Neural cell (in vitro differentiated cells): ENCODE results near the gene LRRC26. TPM values are rescaled to one million over a fixed set of nuclear protein-coding genes. Genes with fewer than 3 reads are reported as not detected.

Experiments
- H2AFZ ChIP-seq: fragments of 200-600, 300-800 bp; sonication (generic), shearing (Covaris generic); 2 replicates; pipeline ENCODE4 v1.6.0; 2014; ENCODE audit warnings: low read depth, mild to moderate bottlenecking, antibody characterized with exemption, low read length, moderate library complexity
- H3F3A ChIP-seq: fragments of 200-600 bp; shearing (Covaris generic); 2 replicates; pipeline ENCODE4 v1.6.1; 2016; ENCODE audit warnings: mild to moderate bottlenecking, moderate library complexity, mixed read lengths, antibody characterized with exemption, low read length; ENCODE audit not compliant: insufficient read depth, poor library complexity, severe bottlenecking
- H3K27ac ChIP-seq: fragments of 200-600, 300-800 bp; sonication (generic), shearing (Covaris generic); 2 replicates; pipeline ENCODE4 v1.5.1; 2014; ENCODE audit warnings: mild to moderate bottlenecking, low read length, moderate library complexity
- H3K27me3 ChIP-seq: fragments of 300-800, 200-600 bp; sonication (generic), shearing (Covaris generic); 2 replicates; pipeline ENCODE4 v1.6.0; 2014; ENCODE audit warnings: mild to moderate bottlenecking, low read depth, low read length, moderate library complexity; ENCODE audit not compliant: insufficient read depth
- H3K36me3 ChIP-seq: fragments of 300-800, 200-600 bp; sonication (generic), shearing (Covaris generic); 2 replicates; pipeline ENCODE4 v1.5.1; 2014; ENCODE audit warnings: mild to moderate bottlenecking, antibody characterized with exemption, low read length, moderate library complexity; ENCODE audit not compliant: insufficient read depth
- H3K4me2 ChIP-seq: fragments of 300-800, 200-600 bp; sonication (generic), shearing (Covaris generic); 2 replicates; pipeline ENCODE4 v1.6.0; 2014; ENCODE audit warnings: mild to moderate bottlenecking, low read length
- H3K4me3 ChIP-seq: fragments of 300-800, 200-600 bp; sonication (generic), shearing (Covaris generic); 2 replicates; pipeline ENCODE4 v1.5.1; 2014; ENCODE audit warnings: mild to moderate bottlenecking, low read length, moderate library complexity
- H3K79me2 ChIP-seq: fragments of 200-600 bp; shearing (Covaris generic); replicated peaks from 2 replicates; pipeline ENCODE4 v1.6.0; 2014; ENCODE audit warnings: mild to moderate bottlenecking, low read length, moderate library complexity; ENCODE audit not compliant: insufficient read depth
- H3K9ac ChIP-seq: fragments of 300-800, 200-600 bp; sonication (generic), shearing (Covaris generic); 2 replicates; pipeline ENCODE4 v1.6.1; 2016; ENCODE audit warnings: mild to moderate bottlenecking, low read length, mixed read lengths
- H3K9me2 ChIP-seq: fragments of 200-600 bp; shearing (Covaris generic); 2 replicates; pipeline ENCODE4 v1.6.1; 2016; ENCODE audit warnings: mild to moderate bottlenecking, low read length, mixed read lengths; ENCODE audit not compliant: insufficient read depth
- H3K9me3 ChIP-seq: fragments of 200-600, 300-800 bp; sonication (generic), shearing (Covaris generic); 2 replicates; pipeline ENCODE4 v1.6.1; 2016; ENCODE audit warnings: mild to moderate bottlenecking, mixed run types, low read length, moderate library complexity, mixed read lengths
- H4K20me1 ChIP-seq: fragments of 200-600 bp; shearing (Covaris generic); 2 replicates; pipeline ENCODE4 v1.6.1; 2016; ENCODE audit warnings: mild to moderate bottlenecking, mixed run types; ENCODE audit not compliant: insufficient read depth
- EP300 ChIP-seq: fragments of 450-650 bp; conservative IDR thresholded peaks from 2 replicates; pipeline ENCODE4 v1.6.1; 2014; ENCODE audit warnings: antibody characterized with exemption, mild to moderate bottlenecking, moderate library complexity; ENCODE audit not compliant: poor library complexity, severe bottlenecking
- EZH2 ChIP-seq: fragments of 200-600, 300-800 bp; shearing (Covaris generic), sonication (generic); IDR thresholded peaks from 2 replicates; pipeline ENCODE4 v1.6.1; 2014; ENCODE audit warnings: antibody characterized with exemption, low read length, borderline replicate concordance, mild to moderate bottlenecking; ENCODE audit not compliant: insufficient read depth, poor library complexity, severe bottlenecking
- MXI1 ChIP-seq: fragments of 450-650 bp; conservative IDR thresholded peaks from 2 replicates; pipeline ENCODE4 v1.6.1; 2014; ENCODE audit warnings: antibody characterized with exemption, mild to moderate bottlenecking; ENCODE audit not compliant: poor library complexity, severe bottlenecking
- POLR2AphosphoS5 ChIP-seq: IDR thresholded peaks from 2 replicates; pipeline ENCODE4 v1.6.1; 2012
- RAD21 ChIP-seq: fragments of 450-650 bp; conservative IDR thresholded peaks from 2 replicates; pipeline ENCODE4 v1.6.1; 2014; ENCODE audit warnings: antibody characterized with exemption, mild to moderate bottlenecking, moderate library complexity
- SMC3 ChIP-seq: fragments of 450-650 bp; conservative IDR thresholded peaks from 2 replicates; pipeline ENCODE4 v1.6.1; 2014; ENCODE audit warnings: antibody characterized with exemption, mild to moderate bottlenecking, moderate library complexity; ENCODE audit not compliant: poor library complexity
- TAF1 ChIP-seq: IDR thresholded peaks from 2 replicates; pipeline ENCODE4 v1.6.1; 2012; ENCODE audit warnings: low read depth
- polyA plus RNA-seq: library from polyadenylated mRNA; depleted of rRNA; stranded (reverse); fragments of >200 nt; gene quantifications from 2 replicates; pipeline ENCODE4 v1.2.3, GENCODE V29; 2014
- TF ChIP-seq, protein P1 (sequence below): IDR thresholded peaks from 2 replicates; pipeline ENCODE4 v1.6.1; 2012; ENCODE audit warnings: borderline replicate concordance
- TF ChIP-seq, protein P2 (sequence below): fragments of 450-650 bp; IDR thresholded peaks from 2 replicates; pipeline ENCODE4 v1.5.1; 2014; ENCODE audit warnings: antibody characterized with exemption, mild to moderate bottlenecking, moderate library complexity; ENCODE audit not compliant: poor library complexity, severe bottlenecking

The LRRC26 gene
- polyA plus RNA-seq, 1 donor from 2014 or later, result 2.2 TPM

GRCh38 chr9:137165250-137165836 lies 4.5 kb downstream of the LRRC26 start:
- no peak overlapping the region for H3K4me3 ChIP-seq
- no peak overlapping the region for H3K4me2 ChIP-seq
- no peaks in the 10 kb centered on the region for H4K20me1 ChIP-seq
- H3K27ac ChIP-seq, result no peak overlapping the region
- H2AFZ ChIP-seq, result no peak overlapping the region
- H3K9me3 ChIP-seq, result no peaks in the 10 kb centered on the region
- H3K79me2 ChIP-seq, result no peaks in the 10 kb centered on the region
- H3K9me2 ChIP-seq, result no peaks in the 10 kb centered on the region
- no peak overlapping the region for H3K9ac ChIP-seq
- peaks cover 72% of the 10 kb centered on the region for H3K27me3 ChIP-seq
- TF ChIP-seq, protein P1, sequence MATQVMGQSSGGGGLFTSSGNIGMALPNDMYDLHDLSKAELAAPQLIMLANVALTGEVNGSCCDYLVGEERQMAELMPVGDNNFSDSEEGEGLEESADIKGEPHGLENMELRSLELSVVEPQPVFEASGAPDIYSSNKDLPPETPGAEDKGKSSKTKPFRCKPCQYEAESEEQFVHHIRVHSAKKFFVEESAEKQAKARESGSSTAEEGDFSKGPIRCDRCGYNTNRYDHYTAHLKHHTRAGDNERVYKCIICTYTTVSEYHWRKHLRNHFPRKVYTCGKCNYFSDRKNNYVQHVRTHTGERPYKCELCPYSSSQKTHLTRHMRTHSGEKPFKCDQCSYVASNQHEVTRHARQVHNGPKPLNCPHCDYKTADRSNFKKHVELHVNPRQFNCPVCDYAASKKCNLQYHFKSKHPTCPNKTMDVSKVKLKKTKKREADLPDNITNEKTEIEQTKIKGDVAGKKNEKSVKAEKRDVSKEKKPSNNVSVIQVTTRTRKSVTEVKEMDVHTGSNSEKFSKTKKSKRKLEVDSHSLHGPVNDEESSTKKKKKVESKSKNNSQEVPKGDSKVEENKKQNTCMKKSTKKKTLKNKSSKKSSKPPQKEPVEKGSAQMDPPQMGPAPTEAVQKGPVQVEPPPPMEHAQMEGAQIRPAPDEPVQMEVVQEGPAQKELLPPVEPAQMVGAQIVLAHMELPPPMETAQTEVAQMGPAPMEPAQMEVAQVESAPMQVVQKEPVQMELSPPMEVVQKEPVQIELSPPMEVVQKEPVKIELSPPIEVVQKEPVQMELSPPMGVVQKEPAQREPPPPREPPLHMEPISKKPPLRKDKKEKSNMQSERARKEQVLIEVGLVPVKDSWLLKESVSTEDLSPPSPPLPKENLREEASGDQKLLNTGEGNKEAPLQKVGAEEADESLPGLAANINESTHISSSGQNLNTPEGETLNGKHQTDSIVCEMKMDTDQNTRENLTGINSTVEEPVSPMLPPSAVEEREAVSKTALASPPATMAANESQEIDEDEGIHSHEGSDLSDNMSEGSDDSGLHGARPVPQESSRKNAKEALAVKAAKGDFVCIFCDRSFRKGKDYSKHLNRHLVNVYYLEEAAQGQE, result no peak
- TF ChIP-seq RAD21, result no peak
- TF ChIP-seq EP300, result no peak
- TF ChIP-seq, protein P2, sequence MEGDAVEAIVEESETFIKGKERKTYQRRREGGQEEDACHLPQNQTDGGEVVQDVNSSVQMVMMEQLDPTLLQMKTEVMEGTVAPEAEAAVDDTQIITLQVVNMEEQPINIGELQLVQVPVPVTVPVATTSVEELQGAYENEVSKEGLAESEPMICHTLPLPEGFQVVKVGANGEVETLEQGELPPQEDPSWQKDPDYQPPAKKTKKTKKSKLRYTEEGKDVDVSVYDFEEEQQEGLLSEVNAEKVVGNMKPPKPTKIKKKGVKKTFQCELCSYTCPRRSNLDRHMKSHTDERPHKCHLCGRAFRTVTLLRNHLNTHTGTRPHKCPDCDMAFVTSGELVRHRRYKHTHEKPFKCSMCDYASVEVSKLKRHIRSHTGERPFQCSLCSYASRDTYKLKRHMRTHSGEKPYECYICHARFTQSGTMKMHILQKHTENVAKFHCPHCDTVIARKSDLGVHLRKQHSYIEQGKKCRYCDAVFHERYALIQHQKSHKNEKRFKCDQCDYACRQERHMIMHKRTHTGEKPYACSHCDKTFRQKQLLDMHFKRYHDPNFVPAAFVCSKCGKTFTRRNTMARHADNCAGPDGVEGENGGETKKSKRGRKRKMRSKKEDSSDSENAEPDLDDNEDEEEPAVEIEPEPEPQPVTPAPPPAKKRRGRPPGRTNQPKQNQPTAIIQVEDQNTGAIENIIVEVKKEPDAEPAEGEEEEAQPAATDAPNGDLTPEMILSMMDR, result no peak
- no peak for TF ChIP-seq EZH2
- H3F3A ChIP-seq, result no peaks in the 10 kb centered on the region
- H3K36me3 ChIP-seq, result no peaks in the 10 kb centered on the region

- no peaks in the 10 kb centered on the region for H3F3A ChIP-seq
- no peak overlapping the region for H3K4me2 ChIP-seq
- H2AFZ ChIP-seq, result no peak overlapping the region
- no peak overlapping the region for H3K27ac ChIP-seq
- H3K79me2 ChIP-seq, result no peaks in the 10 kb centered on the region
- H3K9me3 ChIP-seq, result no peaks in the 10 kb centered on the region
- H3K27me3 ChIP-seq, result peaks cover 71% of the 10 kb centered on the region
- H4K20me1 ChIP-seq, result no peaks in the 10 kb centered on the region
- H3K9me2 ChIP-seq, result no peaks in the 10 kb centered on the region
- no peak overlapping the region for H3K9ac ChIP-seq
- H3K36me3 ChIP-seq, result no peaks in the 10 kb centered on the region
- H3K4me3 ChIP-seq, result no peak overlapping the region
- TF ChIP-seq POLR2AphosphoS5, result no peak
- TF ChIP-seq, protein P1, result no peak
- no peak for TF ChIP-seq MXI1
- TF ChIP-seq TAF1, result no peak
- TF ChIP-seq SMC3, result no peak
- no peak for TF ChIP-seq EZH2
- no peak for TF ChIP-seq RAD21
- TF ChIP-seq, protein P2, result no peak
- TF ChIP-seq EP300, result no peak
Measured at GRCh38 chr9:137164370-137165249, 5.2 kb downstream of the LRRC26 start.
